Activated naive CD4-positive, alpha-beta T cell treated with anti-CD3 and anti-CD28 coated beads for 36 hours (primary cell): Measurements from ENCODE around the gene PPIAL4G. TPM values are rescaled to one million over a fixed set of nuclear protein-coding genes. Genes with fewer than 3 reads are reported as not detected.
"Not testable (repeated sequence)": the region's sequence is repeated elsewhere in the genome, so short reads cannot be mapped to it uniquely, and the experiment has no call there.

Source experiments
- CTCF ChIA-PET: fragments of 350-600 bp; sonication (Branson Sonifier 250); formaldehyde crosslinking; loops from one replicate; lab custom pipeline; 2021; ENCODE audit warnings: antibody characterized with exemption; lab: Charles Lee
- DNase-seq: peaks from one replicate; pipeline ENCODE4 v3.0.0-alpha.2; 2020
- H3K27ac Mint-ChIP-seq: one replicate; pipeline ENCODE4 v1.8.0; 2021; ENCODE audit warnings: mild to moderate bottlenecking, mixed read lengths
- H3K27me3 Mint-ChIP-seq: one replicate; pipeline ENCODE4 v1.8.0; 2021; ENCODE audit warnings: low read depth, mixed read lengths
- H3K36me3 Mint-ChIP-seq: one replicate; pipeline ENCODE4 v1.8.0; 2021; ENCODE audit warnings: low read depth, mixed read lengths
- H3K4me1 Mint-ChIP-seq: one replicate; pipeline ENCODE4 v1.8.0; 2021; ENCODE audit warnings: low read depth, mixed read lengths
- H3K4me3 Mint-ChIP-seq: one replicate; pipeline ENCODE4 v1.8.0; 2021; ENCODE audit warnings: mild to moderate bottlenecking, moderate library complexity, mixed read lengths
- H3K9me3 Mint-ChIP-seq: one replicate; pipeline ENCODE4 v1.8.0; 2021; ENCODE audit warnings: mixed read lengths
- intact Hi-C: fragments of 100-400 bp; cut with micrococcal nuclease; formaldehyde crosslinking; loops from one replicate; pipeline ENCODE4 v1.15.1; 2023
- total RNA-seq, 2 experiments: library from RNA; stranded (reverse); gene quantifications; one replicate each; pipeline ENCODE4 v1.2.3, GENCODE V29; 2021

The PPIAL4G gene
- total RNA-seq: under 1 TPM; 0.10 to 0.12 TPM

- CTCF ChIA-PET, H3K9me3 Mint-ChIP-seq, H3K27ac Mint-ChIP-seq, intact Hi-C loops, H3K27me3 Mint-ChIP-seq, DNase-seq, H3K4me1 Mint-ChIP-seq, H3K4me3 Mint-ChIP-seq, H3K36me3 Mint-ChIP-seq: not testable (repeated sequence)
These were observed at the start of gene PPIAL4G for GRCh38 chr1:148483029-148483428. Gene PPIAL4G (minus strand): TSS chr1:148483302. CDS start chr1:148483252, 50 bp downstream.

DNA sequence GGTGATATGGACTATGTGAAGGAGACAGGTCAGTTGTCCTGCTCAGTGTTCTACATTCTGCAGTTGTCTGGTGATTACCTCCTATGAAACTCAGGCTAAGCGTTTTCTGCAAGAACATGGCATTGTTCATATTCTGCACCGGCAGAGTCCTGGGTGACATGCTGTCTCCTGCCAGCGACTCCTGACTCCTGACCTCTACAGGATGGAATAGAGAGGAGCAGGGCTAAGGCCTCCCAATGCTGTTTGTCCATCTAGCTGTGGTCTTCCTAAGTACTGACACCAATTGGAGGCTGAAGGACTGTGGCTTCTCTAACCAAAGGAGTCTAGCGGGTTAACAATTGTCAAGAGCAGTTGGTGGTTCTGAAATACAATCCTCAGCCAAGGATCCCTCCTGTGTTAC, 49.1 kb upstream of the PPIAL4G start:
- CTCF ChIA-PET, H3K4me3 Mint-ChIP-seq, H3K4me1 Mint-ChIP-seq, H3K36me3 Mint-ChIP-seq, H3K9me3 Mint-ChIP-seq, H3K27me3 Mint-ChIP-seq, H3K27ac Mint-ChIP-seq, intact Hi-C loops: not testable (repeated sequence)
- DNase-seq: peak; percentile 4

DNA sequence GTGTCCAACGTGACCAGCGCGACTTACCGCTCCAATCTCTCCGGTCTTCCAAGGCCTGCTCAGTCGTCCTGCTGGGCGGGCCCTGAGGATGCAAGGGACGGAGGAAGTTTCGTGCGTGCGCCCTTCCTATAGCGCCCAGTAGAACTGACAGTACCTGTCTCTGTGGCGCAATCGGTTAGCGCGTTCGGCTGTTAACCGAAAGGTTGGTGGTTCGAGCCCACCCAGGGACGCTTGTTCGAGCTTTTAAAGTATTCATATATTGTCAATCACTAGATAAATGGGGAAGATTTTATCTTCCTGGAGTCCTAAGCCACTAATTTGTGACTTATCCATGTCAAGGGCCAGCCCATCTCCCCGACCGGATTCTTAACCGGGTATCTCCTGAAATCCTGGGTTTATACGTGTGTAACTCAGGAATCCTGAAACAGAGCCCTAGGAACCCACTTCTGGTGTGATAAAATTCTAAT, 46.0 kb upstream of the PPIAL4G start:
- intact Hi-C loops, H3K4me1 Mint-ChIP-seq, CTCF ChIA-PET, H3K9me3 Mint-ChIP-seq, H3K27me3 Mint-ChIP-seq, H3K36me3 Mint-ChIP-seq: not testable (repeated sequence)
- Mint-ChIP-seq H3K27ac (peak overlapping the region; percentile 83), H3K4me3 (peak overlapping the region; percentile 69)
- peak; percentile 79 for DNase-seq

GRCh38 chr1:148528591-148528990, 45.5 kb upstream of the PPIAL4G start:
- H3K36me3 Mint-ChIP-seq, DNase-seq, H3K9me3 Mint-ChIP-seq, intact Hi-C loops, H3K4me3 Mint-ChIP-seq, CTCF ChIA-PET, H3K27me3 Mint-ChIP-seq, H3K27ac Mint-ChIP-seq, H3K4me1 Mint-ChIP-seq: not testable (repeated sequence)

DNA sequence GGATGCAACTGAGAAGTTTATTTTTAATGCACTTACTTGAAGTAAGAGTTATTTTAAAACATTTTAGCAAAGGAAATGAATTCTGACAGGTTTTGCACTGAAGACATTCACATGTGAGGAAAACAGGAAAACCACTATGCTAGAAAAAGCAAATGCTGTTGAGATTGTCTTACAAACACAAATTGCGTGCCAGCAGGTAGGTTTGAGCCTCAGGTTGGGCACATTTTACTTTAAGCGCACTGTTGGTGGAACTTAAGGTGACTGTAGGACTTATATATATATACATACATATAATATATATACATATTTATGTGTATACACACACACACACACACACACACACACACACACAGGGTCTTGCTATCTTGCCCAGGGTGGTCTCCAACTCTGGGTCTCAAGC, 43.5 kb upstream of the PPIAL4G start:
- H3K27me3 Mint-ChIP-seq, H3K36me3 Mint-ChIP-seq, H3K4me1 Mint-ChIP-seq, CTCF ChIA-PET, H3K9me3 Mint-ChIP-seq, intact Hi-C loops, H3K27ac Mint-ChIP-seq, H3K4me3 Mint-ChIP-seq: not testable (repeated sequence)
- DNase-seq: peak; percentile 18

- H3K4me1 Mint-ChIP-seq, DNase-seq, H3K9me3 Mint-ChIP-seq, H3K27me3 Mint-ChIP-seq, H3K36me3 Mint-ChIP-seq, intact Hi-C loops: not testable (repeated sequence)
- CTCF ChIA-PET: interaction anchor here (0.8 kb wide), 1 partner anchor 151 kb away, joined by 3 read pairs; no protein-coding TSS in a partner anchor
- Mint-ChIP-seq H3K27ac (peak overlapping the region; percentile 98), H3K4me3 (peak overlapping the region; percentile 86)
These were observed 40.4 kb upstream of the PPIAL4G start for GRCh38 chr1:148523205-148524144.

GRCh38 chr1:148522561-148523204, 39.6 kb upstream of the PPIAL4G start:
- not testable (repeated sequence) for H3K4me1 Mint-ChIP-seq, H3K9me3 Mint-ChIP-seq, H3K27me3 Mint-ChIP-seq, H3K36me3 Mint-ChIP-seq
- intact Hi-C loops: loop anchor here (1.0 kb wide), 2 partner anchors 120 to 134 kb away; no protein-coding TSS in a partner anchor
- peak; percentile 97 for DNase-seq
- H3K4me3 Mint-ChIP-seq: peak overlapping the region; percentile 86
- peak overlapping the region; percentile 98 for H3K27ac Mint-ChIP-seq
- CTCF ChIA-PET: interaction anchor here (0.8 kb wide), 1 partner anchor 150 kb away, joined by 3 read pairs; no protein-coding TSS in a partner anchor

- intact Hi-C loops: loop anchor here (1.0 kb wide), 2 partner anchors 120 to 134 kb away; no protein-coding TSS in a partner anchor
- CTCF ChIA-PET, H3K9me3 Mint-ChIP-seq, H3K36me3 Mint-ChIP-seq, H3K27me3 Mint-ChIP-seq, H3K4me1 Mint-ChIP-seq: not testable (repeated sequence)
- H3K4me3 Mint-ChIP-seq: peak overlapping the region; percentile 86
- peak; percentile 90 for DNase-seq
- H3K27ac Mint-ChIP-seq: peak overlapping the region; percentile 98
These were observed 39.0 kb upstream of the PPIAL4G start for GRCh38 chr1:148522072-148522471.

DNA sequence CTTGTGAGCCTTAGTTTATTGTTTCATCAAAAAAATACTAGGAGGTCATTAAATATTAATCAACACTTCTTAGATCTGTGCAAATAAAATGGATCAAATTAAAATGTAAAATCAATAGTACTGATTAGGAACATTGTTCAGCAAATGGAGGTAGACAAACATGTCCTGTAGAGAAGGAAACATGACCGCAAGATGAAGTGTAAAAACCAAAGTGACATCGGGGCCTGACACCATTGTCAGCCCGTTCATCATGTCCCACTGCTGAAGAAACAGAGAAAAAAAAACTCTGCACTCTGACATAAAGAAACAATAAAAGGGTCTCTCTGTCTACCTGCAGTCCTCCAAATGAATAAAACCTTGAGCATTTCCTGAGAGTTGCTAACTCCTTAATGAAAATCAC, 31.2 kb upstream of the PPIAL4G start:
- DNase-seq, H3K36me3 Mint-ChIP-seq, intact Hi-C loops, H3K27me3 Mint-ChIP-seq, H3K27ac Mint-ChIP-seq, H3K9me3 Mint-ChIP-seq, H3K4me3 Mint-ChIP-seq: not testable (repeated sequence)
- CTCF ChIA-PET: interaction anchor here (0.6 kb wide), 1 partner anchor 143 kb away, joined by 3 read pairs; no protein-coding TSS in a partner anchor
- peaks cover 16% of the 10 kb centered on the region for H3K4me1 Mint-ChIP-seq

DNA sequence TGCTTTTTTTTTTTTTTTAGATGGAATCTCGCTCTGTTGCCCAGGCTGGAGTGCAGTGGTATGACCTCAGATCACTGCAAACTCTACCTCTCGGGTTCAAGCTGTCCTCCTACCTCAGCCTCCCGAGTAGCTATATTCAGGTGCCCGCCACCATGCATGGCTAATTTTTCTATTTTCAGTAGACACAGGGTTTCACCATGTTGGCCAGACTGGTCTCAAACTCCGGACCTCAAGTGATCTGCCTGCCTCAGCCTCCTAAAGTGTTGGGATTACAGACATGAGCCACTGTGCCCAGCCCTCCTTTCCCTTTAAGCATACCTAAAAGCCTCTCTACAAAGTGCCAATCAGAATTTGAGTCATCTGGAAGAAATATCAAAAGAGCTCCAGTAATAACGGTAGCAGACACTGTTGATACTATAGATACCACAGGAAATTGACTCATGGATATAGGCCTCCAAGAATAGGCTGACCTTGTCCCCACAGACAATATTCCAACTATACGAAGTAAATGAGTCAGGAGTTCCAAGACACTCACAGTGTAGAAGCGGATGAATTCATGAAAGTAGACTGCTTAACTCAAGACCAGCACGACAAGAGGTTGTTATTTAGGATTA, 29.6 kb upstream of the PPIAL4G start:
- H3K9me3 Mint-ChIP-seq, intact Hi-C loops, H3K36me3 Mint-ChIP-seq, H3K27ac Mint-ChIP-seq, H3K4me3 Mint-ChIP-seq, CTCF ChIA-PET, H3K27me3 Mint-ChIP-seq, DNase-seq: not testable (repeated sequence)
- H3K4me1 Mint-ChIP-seq: peaks cover 18% of the 10 kb centered on the region

DNA sequence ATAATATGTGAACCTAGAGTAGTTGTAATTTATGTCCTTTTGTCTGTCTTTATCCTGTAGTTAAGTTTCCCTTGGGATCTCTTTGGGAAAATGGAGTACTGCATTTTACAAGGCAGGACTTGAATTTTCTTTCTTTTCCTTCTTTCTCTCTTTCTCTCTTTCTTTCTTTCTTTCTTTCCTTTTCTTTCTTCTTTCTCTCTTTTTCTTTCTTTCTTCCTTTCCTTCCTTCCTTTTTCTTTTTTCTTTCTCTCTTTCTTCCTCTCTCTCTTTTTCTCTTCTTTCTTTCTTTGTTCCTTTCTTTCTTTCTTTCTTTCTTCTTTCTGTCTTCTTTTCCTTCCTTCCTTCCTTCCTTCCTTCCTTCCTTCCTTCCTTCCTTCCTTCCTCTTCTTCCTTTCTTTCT, 10.8 kb upstream of the PPIAL4G start:
- intact Hi-C loops, H3K9me3 Mint-ChIP-seq, H3K4me3 Mint-ChIP-seq, H3K27ac Mint-ChIP-seq, H3K4me1 Mint-ChIP-seq, H3K36me3 Mint-ChIP-seq, DNase-seq, H3K27me3 Mint-ChIP-seq, CTCF ChIA-PET: not testable (repeated sequence)

GRCh38 chr1:148481134-148481533, 2.0 kb downstream of the PPIAL4G start:
- H3K27ac Mint-ChIP-seq, H3K4me1 Mint-ChIP-seq, intact Hi-C loops, H3K27me3 Mint-ChIP-seq, H3K9me3 Mint-ChIP-seq, CTCF ChIA-PET, H3K36me3 Mint-ChIP-seq: not testable (repeated sequence)
- peak overlapping the region; percentile 27 for H3K4me3 Mint-ChIP-seq
- peak; percentile 54 for DNase-seq
